HepG2 (cell line): Measurements from ENCODE around the gene CD207. TPM values are rescaled to one million over a fixed set of nuclear protein-coding genes. Genes with fewer than 3 reads are reported as not detected.

Source experiments
- CEBPB ChIP-seq: IDR thresholded peaks from 2 replicates; pipeline ENCODE4 v1.6.1; 2011; ENCODE audit warnings: low read depth, low read length, improper control_type of control experiment, borderline replicate concordance
- DNMT3B ChIP-seq: conservative IDR thresholded peaks from 2 replicates; pipeline ENCODE4 v1.6.1; 2016; ENCODE audit warnings: missing biosample characterization, control low read depth
- FOXP1 ChIP-seq, 2 experiments: fragments of 450-650 bp in 1 of 2; IDR thresholded peaks; 2 replicates each; pipeline ENCODE4 v1.6.1; 2017 to 2018; ENCODE audit warnings: antibody characterized with exemption in 1 of 2
- HES4 ChIP-seq: sonication (generic); formaldehyde crosslinking; IDR thresholded peaks from 2 replicates; pipeline ENCODE4 v1.9.0; 2021; ENCODE audit warnings: mild to moderate bottlenecking, missing genetic modification reagents, borderline replicate concordance
- MEF2D ChIP-seq: sonication (generic); formaldehyde crosslinking; IDR thresholded peaks from 2 replicates; pipeline ENCODE4 v1.5.1; 2020; ENCODE audit warnings: mild to moderate bottlenecking, missing genetic modification reagents
- PHF8 ChIP-seq: sonication (generic); formaldehyde crosslinking; IDR thresholded peaks from 2 replicates; pipeline ENCODE4 v1.5.0; 2020; ENCODE audit warnings: missing genetic modification reagents
- SMC3 ChIP-seq: IDR thresholded peaks from 2 replicates; pipeline ENCODE4 v1.6.1; 2011; ENCODE audit warnings: low read length, improper control_type of control experiment
- STAG1 ChIP-seq: sonication (generic); formaldehyde crosslinking; IDR thresholded peaks from 2 replicates; pipeline ENCODE4 v1.4.0; 2020; ENCODE audit warnings: missing genetic modification reagents
- TP53 ChIP-seq: sonication (generic); formaldehyde crosslinking; conservative IDR thresholded peaks from 2 replicates; pipeline ENCODE4 v1.4.0; 2020; ENCODE audit warnings: missing genetic modification reagents
- ZBTB3 ChIP-seq: sonication (generic); formaldehyde crosslinking; IDR thresholded peaks from 2 replicates; pipeline ENCODE4 v1.4.0; 2020; ENCODE audit warnings: low read depth, mild to moderate bottlenecking, moderate library complexity, missing genetic modification reagents, borderline replicate concordance
- ZEB1 ChIP-seq: IDR thresholded peaks from 2 replicates; pipeline ENCODE4 v1.6.1; 2012; ENCODE audit warnings: mild to moderate bottlenecking, low read depth, inconsistent platforms; ENCODE audit not compliant: insufficient replicate concordance
- ZNF10 ChIP-seq: sonication (generic); formaldehyde crosslinking; IDR thresholded peaks from 2 replicates; pipeline ENCODE4 v1.4.0; 2020; ENCODE audit warnings: mild to moderate bottlenecking, low read depth, missing genetic modification reagents, borderline replicate concordance
- ZNF253 ChIP-seq: sonication (generic); formaldehyde crosslinking; IDR thresholded peaks from 2 replicates; pipeline ENCODE4 v1.8.0; 2022; ENCODE audit warnings: mild to moderate bottlenecking, missing genetic modification reagents, borderline replicate concordance
- ZNF256 ChIP-seq: sonication (generic); formaldehyde crosslinking; conservative IDR thresholded peaks from 2 replicates; pipeline ENCODE4 v1.4.0; 2020; ENCODE audit warnings: missing genetic modification reagents
- ZNF296 ChIP-seq: sonication (generic); formaldehyde crosslinking; conservative IDR thresholded peaks from 2 replicates; pipeline ENCODE4 v1.5.0; 2020; ENCODE audit warnings: mild to moderate bottlenecking, missing genetic modification reagents
- ZNF484 ChIP-seq: sonication (generic); formaldehyde crosslinking; IDR thresholded peaks from 2 replicates; pipeline ENCODE4 v1.5.1; 2020; ENCODE audit warnings: mild to moderate bottlenecking, low read depth, missing genetic modification reagents, borderline replicate concordance
- ZNF619 ChIP-seq: sonication (generic); formaldehyde crosslinking; IDR thresholded peaks from 2 replicates; pipeline ENCODE4 v1.4.0; 2020; ENCODE audit warnings: mild to moderate bottlenecking, missing genetic modification reagents
- polyA plus RNA-seq, 8 experiments: library from polyadenylated mRNA; depleted of rRNA in 3 of 8; stranded (reverse) in 7 of 8; unstranded in 1 of 8; fragments of >200 nt; fragmentation: Illumina TruSeq in 4 of 8; extraction: Trizol in 4 of 8; gene quantifications; 2 replicates each; pipeline versions ENCODE4 v1.2.1 to v1.2.3, GENCODE V29; 2011 to 2016; ENCODE audit warnings: low read depth in 4 of 8, missing spikeins in 1 of 8, mixed read lengths in 1 of 8; ENCODE audit not compliant: insufficient read depth in 1 of 8
- total RNA-seq, 5 experiments: library from RNA; depleted of rRNA; stranded (reverse); fragments of >200 nt; fragmentation: Illumina TruSeq; extraction: Trizol; gene quantifications; 2 replicates each; pipeline ENCODE4 v1.2.3, GENCODE V29; 2016; ENCODE audit warnings: low read depth in 1 of 5
- TF ChIP-seq, protein P1 (sequence below): sonication (generic); formaldehyde crosslinking; IDR thresholded peaks from 2 replicates; pipeline ENCODE4 v1.8.0; 2023; ENCODE audit warnings: mild to moderate bottlenecking, missing genetic modification reagents
- TF ChIP-seq, protein P2 (sequence below): sonication (generic); formaldehyde crosslinking; IDR thresholded peaks from 2 replicates; pipeline ENCODE4 v1.4.0; 2020; ENCODE audit warnings: missing genetic modification reagents, borderline replicate concordance
- TF ChIP-seq, protein P3 (sequence below): sonication (generic); formaldehyde crosslinking; IDR thresholded peaks from 2 replicates; pipeline ENCODE4 v1.5.1; 2020; ENCODE audit warnings: mild to moderate bottlenecking, missing genetic modification reagents, borderline replicate concordance

Gene CD207
- total and polyA plus RNA-seq, 2 of the 13 experiments (the other 11 are each of a cell fraction or from before 2014, with no cell fraction given): 0.09 to 0.15 TPM

DNA sequence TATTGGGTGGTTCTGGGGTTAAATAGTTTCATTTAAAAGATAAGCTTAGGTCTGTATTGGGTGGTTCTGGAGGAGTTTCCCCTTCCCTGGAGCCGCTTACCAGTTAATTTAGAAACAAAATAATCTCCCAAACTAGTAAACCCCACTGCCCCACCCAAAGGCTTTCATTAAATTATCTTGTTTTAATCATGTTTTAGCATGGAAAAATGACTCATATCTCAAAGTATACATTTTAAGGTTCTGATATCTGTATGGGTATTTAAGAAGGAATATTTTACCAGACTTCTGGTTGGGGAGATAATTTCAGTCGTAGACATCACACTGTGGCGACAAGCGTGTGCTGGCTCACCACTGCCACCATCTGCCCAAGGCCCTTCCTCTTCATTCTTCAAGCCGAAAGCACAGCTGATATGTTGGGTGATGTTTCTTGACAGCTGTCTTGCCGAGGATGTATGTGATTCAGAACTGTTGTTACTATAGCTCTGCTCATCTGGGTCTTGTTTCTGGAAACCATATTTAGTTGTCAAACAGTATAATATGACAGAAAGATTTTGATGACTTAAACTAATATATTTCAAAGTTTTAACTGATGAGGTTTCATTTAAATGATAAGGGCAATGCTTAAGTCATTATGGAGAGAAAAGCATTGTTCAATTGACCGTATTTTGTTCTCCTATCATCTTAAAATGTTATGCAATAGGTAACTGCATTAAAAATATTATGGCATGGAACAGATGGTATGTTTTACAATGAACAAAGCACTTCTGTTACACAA lies 50.3 kb downstream of the CD207 start (continued):
- TF ChIP-seq, protein P1, sequence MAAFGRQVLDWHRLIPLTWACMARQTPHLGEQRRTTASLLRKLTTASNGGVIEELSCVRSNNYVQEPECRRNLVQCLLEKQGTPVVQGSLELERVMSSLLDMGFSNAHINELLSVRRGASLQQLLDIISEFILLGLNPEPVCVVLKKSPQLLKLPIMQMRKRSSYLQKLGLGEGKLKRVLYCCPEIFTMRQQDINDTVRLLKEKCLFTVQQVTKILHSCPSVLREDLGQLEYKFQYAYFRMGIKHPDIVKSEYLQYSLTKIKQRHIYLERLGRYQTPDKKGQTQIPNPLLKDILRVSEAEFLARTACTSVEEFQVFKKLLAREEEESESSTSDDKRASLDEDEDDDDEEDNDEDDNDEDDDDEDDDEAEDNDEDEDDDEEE (CRISPR knock-in tag): no peak
- no peak for TF ChIP-seq ZNF484 (CRISPR knock-in tag)
- TF ChIP-seq ZNF10 (CRISPR knock-in tag): no peak
- no peak for TF ChIP-seq ZEB1
- peak; percentile 6; the same call in 1 of the 2 replicates for TF ChIP-seq CEBPB
- no peak for TF ChIP-seq ZNF619 (CRISPR knock-in tag)
- TF ChIP-seq, protein P2, sequence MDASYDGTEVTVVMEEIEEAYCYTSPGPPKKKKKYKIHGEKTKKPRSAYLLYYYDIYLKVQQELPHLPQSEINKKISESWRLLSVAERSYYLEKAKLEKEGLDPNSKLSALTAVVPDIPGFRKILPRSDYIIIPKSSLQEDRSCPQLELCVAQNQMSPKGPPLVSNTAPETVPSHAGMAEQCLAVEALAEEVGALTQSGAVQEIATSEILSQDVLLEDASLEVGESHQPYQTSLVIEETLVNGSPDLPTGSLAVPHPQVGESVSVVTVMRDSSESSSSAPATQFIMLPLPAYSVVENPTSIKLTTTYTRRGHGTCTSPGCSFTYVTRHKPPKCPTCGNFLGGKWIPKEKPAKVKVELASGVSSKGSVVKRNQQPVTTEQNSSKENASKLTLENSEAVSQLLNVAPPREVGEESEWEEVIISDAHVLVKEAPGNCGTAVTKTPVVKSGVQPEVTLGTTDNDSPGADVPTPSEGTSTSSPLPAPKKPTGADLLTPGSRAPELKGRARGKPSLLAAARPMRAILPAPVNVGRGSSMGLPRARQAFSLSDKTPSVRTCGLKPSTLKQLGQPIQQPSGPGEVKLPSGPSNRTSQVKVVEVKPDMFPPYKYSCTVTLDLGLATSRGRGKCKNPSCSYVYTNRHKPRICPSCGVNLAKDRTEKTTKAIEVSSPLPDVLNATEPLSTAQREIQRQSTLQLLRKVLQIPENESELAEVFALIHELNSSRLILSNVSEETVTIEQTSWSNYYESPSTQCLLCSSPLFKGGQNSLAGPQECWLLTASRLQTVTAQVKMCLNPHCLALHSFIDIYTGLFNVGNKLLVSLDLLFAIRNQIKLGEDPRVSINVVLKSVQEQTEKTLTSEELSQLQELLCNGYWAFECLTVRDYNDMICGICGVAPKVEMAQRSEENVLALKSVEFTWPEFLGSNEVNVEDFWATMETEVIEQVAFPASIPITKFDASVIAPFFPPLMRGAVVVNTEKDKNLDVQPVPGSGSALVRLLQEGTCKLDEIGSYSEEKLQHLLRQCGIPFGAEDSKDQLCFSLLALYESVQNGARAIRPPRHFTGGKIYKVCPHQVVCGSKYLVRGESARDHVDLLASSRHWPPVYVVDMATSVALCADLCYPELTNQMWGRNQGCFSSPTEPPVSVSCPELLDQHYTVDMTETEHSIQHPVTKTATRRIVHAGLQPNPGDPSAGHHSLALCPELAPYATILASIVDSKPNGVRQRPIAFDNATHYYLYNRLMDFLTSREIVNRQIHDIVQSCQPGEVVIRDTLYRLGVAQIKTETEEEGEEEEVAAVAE: no peak
- TF ChIP-seq ZNF296: no peak
- TF ChIP-seq PHF8 (CRISPR knock-in tag): no peak
- TF ChIP-seq MEF2D (CRISPR knock-in tag): no peak
- no peak for TF ChIP-seq TP53 (CRISPR knock-in tag)
- TF ChIP-seq FOXP1 (IDR thresholded peaks at IDR 0.05): no peak
- TF ChIP-seq FOXP1 (CRISPR knock-in tag; IDR thresholded peaks at IDR 0.05): no peak
- no peak for TF ChIP-seq ZBTB3 (CRISPR knock-in tag)
- TF ChIP-seq DNMT3B (CRISPR knock-in tag): no peak
- TF ChIP-seq, protein P3, sequence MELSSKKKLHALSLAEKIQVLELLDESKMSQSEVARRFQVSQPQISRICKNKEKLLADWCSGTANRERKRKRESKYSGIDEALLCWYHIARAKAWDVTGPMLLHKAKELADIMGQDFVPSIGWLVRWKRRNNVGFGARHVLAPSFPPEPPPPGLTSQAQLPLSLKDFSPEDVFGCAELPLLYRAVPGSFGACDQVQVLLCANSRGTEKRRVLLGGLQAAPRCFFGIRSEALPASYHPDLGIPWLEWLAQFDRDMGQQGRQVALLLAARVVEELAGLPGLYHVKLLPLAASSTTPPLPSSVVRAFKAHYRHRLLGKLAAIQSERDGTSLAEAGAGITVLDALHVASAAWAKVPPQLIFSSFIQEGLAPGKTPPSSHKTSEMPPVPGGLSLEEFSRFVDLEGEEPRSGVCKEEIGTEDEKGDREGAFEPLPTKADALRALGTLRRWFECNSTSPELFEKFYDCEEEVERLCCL (CRISPR knock-in tag): no peak
- peak; percentile 56 for TF ChIP-seq SMC3
- TF ChIP-seq STAG1 (CRISPR knock-in tag): peak; percentile 80
- no peak for TF ChIP-seq HES4 (CRISPR knock-in tag)
- TF ChIP-seq ZNF256 (CRISPR knock-in tag): no peak
- TF ChIP-seq ZNF253 (CRISPR knock-in tag): no peak
